GM23338 (cell line): ENCODE results near the gene ALDH1B1. TPM values are rescaled to one million over a fixed set of nuclear protein-coding genes. Genes with fewer than 3 reads are reported as not detected.

Experiments used
- ATAC-seq: fragments of 200-7000 bp; cut with Tn5 transposase; 3 replicates; pipeline ENCODE4 v1.9.1; 2020
- DNase-seq: peaks from one replicate; pipeline ENCODE4 v3.0.0-alpha.2; 2015; ENCODE audit warnings: low spot score
- H2AFZ ChIP-seq: fragments of 200-600 bp; sonication (generic); 2 replicates; pipeline ENCODE4 v1.8.0; 2016; ENCODE audit warnings: antibody characterized with exemption, mild to moderate bottlenecking, moderate library complexity
- H3F3A ChIP-seq: fragments of 200-600 bp; sonication (generic); replicated peaks from 2 replicates; pipeline ENCODE4 v1.8.0; 2017; ENCODE audit warnings: antibody characterized with exemption, mixed run types, low read depth
- H3K27ac ChIP-seq: fragments of 200-600 bp; sonication (generic); 2 replicates; pipeline ENCODE4 v1.6.1; 2016; ENCODE audit warnings: low read depth
- H3K27me3 ChIP-seq: fragments of 200-600 bp; sonication (generic); 2 replicates; pipeline ENCODE4 v1.8.0; 2016; ENCODE audit warnings: mild to moderate bottlenecking, mixed run types, moderate library complexity; ENCODE audit not compliant: insufficient read depth
- H3K36me3 ChIP-seq: fragments of 200-600 bp; sonication (generic); 2 replicates; pipeline ENCODE4 v1.8.0; 2016; ENCODE audit warnings: mild to moderate bottlenecking; ENCODE audit not compliant: insufficient read depth
- H3K4me1 ChIP-seq: fragments of 200-600 bp; sonication (generic); 2 replicates; pipeline ENCODE4 v1.8.0; 2016; ENCODE audit warnings: mild to moderate bottlenecking, moderate library complexity; ENCODE audit not compliant: insufficient read depth
- H3K4me2 ChIP-seq: fragments of 200-600 bp; sonication (generic); 2 replicates; pipeline ENCODE4 v1.7.1; 2017; ENCODE audit warnings: mixed run types
- H3K4me3 ChIP-seq: fragments of 200-600 bp; sonication (generic); 2 replicates; pipeline ENCODE4 v1.6.1; 2016; ENCODE audit warnings: mixed run types
- H3K79me2 ChIP-seq: fragments of 200-600 bp; sonication (generic); replicated peaks from 2 replicates; pipeline ENCODE4 v1.8.0; 2017; ENCODE audit warnings: mild to moderate bottlenecking; ENCODE audit not compliant: insufficient read depth
- H3K9me2 ChIP-seq: fragments of 200-600 bp; sonication (generic); 2 replicates; pipeline ENCODE4 v1.8.0; 2017; ENCODE audit not compliant: insufficient read depth
- H4K20me1 ChIP-seq: fragments of 200-600 bp; sonication (generic); replicated peaks from 2 replicates; pipeline ENCODE4 v1.8.0; 2017; ENCODE audit warnings: mild to moderate bottlenecking; ENCODE audit not compliant: insufficient read depth
- H3K27ac Mint-ChIP-seq: 2 replicates; pipeline ENCODE4 v1.8.0; 2020; ENCODE audit warnings: inconsistent platforms, mild to moderate bottlenecking, moderate library complexity, mixed read lengths
- H3K27me3 Mint-ChIP-seq: 3 replicates; pipeline ENCODE4 v1.8.0; 2022; ENCODE audit warnings: low read depth, mild to moderate bottlenecking, moderate library complexity, mixed read lengths, inconsistent platforms; ENCODE audit not compliant: insufficient read depth, poor library complexity
- H3K36me3 Mint-ChIP-seq: 3 replicates; pipeline ENCODE4 v1.8.0; 2021; ENCODE audit warnings: low read depth, mild to moderate bottlenecking, inconsistent platforms, moderate library complexity, mixed read lengths
- H3K4me1 Mint-ChIP-seq: 3 replicates; pipeline ENCODE4 v1.8.0; 2020; ENCODE audit warnings: mild to moderate bottlenecking, inconsistent platforms, mixed read lengths
- H3K4me3 Mint-ChIP-seq: 3 replicates; pipeline ENCODE4 v1.8.0; 2021; ENCODE audit warnings: moderate library complexity, mild to moderate bottlenecking, inconsistent platforms, mixed read lengths
- H3K9me3 Mint-ChIP-seq: 3 replicates; pipeline ENCODE4 v1.8.0; 2020; ENCODE audit warnings: moderate library complexity, mild to moderate bottlenecking, inconsistent platforms, mixed read lengths
- CREB1 ChIP-seq: fragments of 250-450 bp; sonication (Bioruptor Pico); IDR thresholded peaks from 2 replicates; pipeline ENCODE4 v1.5.0; 2020; ENCODE audit warnings: low read depth, mild to moderate bottlenecking, moderate library complexity
- EZH2 ChIP-seq: fragments of 200-600 bp; sonication (generic); IDR thresholded peaks from one replicate; pipeline ENCODE4 v1.8.0; 2017; ENCODE audit warnings: antibody characterized with exemption, mild to moderate bottlenecking, low read depth; ENCODE audit not compliant: unreplicated experiment
- EZH2phosphoT487 ChIP-seq: fragments of 200-600 bp; sonication (generic); IDR thresholded peaks from one replicate; pipeline ENCODE4 v1.8.1; 2018; ENCODE audit warnings: antibody characterized with exemption; ENCODE audit not compliant: unreplicated experiment
- POLR2AphosphoS5 ChIP-seq: IDR thresholded peaks from 2 replicates; pipeline ENCODE4 v1.6.1; 2016; ENCODE audit warnings: antibody characterized with exemption, low read depth
- REST ChIP-seq: IDR thresholded peaks from one replicate; pipeline ENCODE4 v1.6.1; 2018; ENCODE audit warnings: antibody characterized with exemption; ENCODE audit not compliant: unreplicated experiment
- STAT1 ChIP-seq: IDR thresholded peaks from one replicate; pipeline ENCODE4 v1.6.1; 2016; ENCODE audit warnings: antibody characterized with exemption; ENCODE audit not compliant: unreplicated experiment
- ZNF331 ChIP-seq: fragments of 250-450 bp; sonication (Bioruptor Pico); IDR thresholded peaks from 2 replicates; pipeline ENCODE4 v1.5.0; 2020; ENCODE audit warnings: low read depth, mild to moderate bottlenecking, moderate library complexity
- ZNF462 ChIP-seq: fragments of 250-450 bp; sonication (Bioruptor Pico); IDR thresholded peaks from 2 replicates; pipeline ENCODE4 v1.5.0; 2020; ENCODE audit warnings: mild to moderate bottlenecking, moderate library complexity
- polyA plus RNA-seq: library from polyadenylated mRNA; unstranded; fragments of >200 nt; fragmentation: Nextera tagmentation; extraction: Ambion mirVana; gene quantifications from 2 replicates; pipeline ENCODE4 v1.2.1, GENCODE V29; 2016
- total RNA-seq: library from RNA; depleted of rRNA; stranded (reverse); fragments of >200 nt; shearing (Covaris generic); gene quantifications from 2 replicates; pipeline ENCODE4 v1.2.3, GENCODE V29; 2014

Gene ALDH1B1
- total and polyA plus RNA-seq, 2 experiments from 2014 or later: 37.5 to 74.8 TPM

- no peak overlapping the region for H2AFZ ChIP-seq
- peaks cover 26% of the 10 kb centered on the region for H3K4me1 Mint-ChIP-seq
- H3K9me3 Mint-ChIP-seq: no peaks in the 10 kb centered on the region
- no peak overlapping the region for H3K27ac Mint-ChIP-seq
- DNase-seq (no peak), ATAC-seq (no peak)
- H3K27me3 ChIP-seq: no peaks in the 10 kb centered on the region
- no peaks in the 10 kb centered on the region for H4K20me1 ChIP-seq
- no peaks in the 10 kb centered on the region for H3K36me3 Mint-ChIP-seq
- no peak overlapping the region for H3K4me2 ChIP-seq
- no peak overlapping the region for H3K27ac ChIP-seq
- no peaks in the 10 kb centered on the region for H3F3A ChIP-seq
- TF ChIP-seq POLR2AphosphoS5 (no peak), EZH2phosphoT487 (no peak), EZH2 (no peak)
- H3K36me3 ChIP-seq: no peaks in the 10 kb centered on the region
- H3K79me2 ChIP-seq: no peaks in the 10 kb centered on the region
- no peaks in the 10 kb centered on the region for H3K9me2 ChIP-seq
- peaks cover 13% of the 10 kb centered on the region for H3K4me1 ChIP-seq
- H3K4me3 ChIP-seq: no peak overlapping the region
- no peak overlapping the region for H3K4me3 Mint-ChIP-seq
- H3K27me3 Mint-ChIP-seq: peaks cover 13% of the 10 kb centered on the region
These were observed 47.8 kb upstream of the ALDH1B1 start for GRCh38 chr9:38344566-38345324.

GRCh38 chr9:38345851-38346755, 46.4 kb upstream of the ALDH1B1 start:
- Mint-ChIP-seq H3K27ac (no peak overlapping the region), H3K4me1 (peaks cover 26% of the 10 kb centered on the region), H3K4me3 (no peak overlapping the region), H3K36me3 (no peaks in the 10 kb centered on the region), H3K27me3 (peaks cover 13% of the 10 kb centered on the region), H3K9me3 (no peaks in the 10 kb centered on the region)
- no peaks in the 10 kb centered on the region for H4K20me1 ChIP-seq
- no peak for DNase-seq
- peaks cover 13% of the 10 kb centered on the region for H3K4me1 ChIP-seq
- no peaks in the 10 kb centered on the region for H3F3A ChIP-seq
- no peaks in the 10 kb centered on the region for H3K9me2 ChIP-seq
- no peaks in the 10 kb centered on the region for H3K36me3 ChIP-seq
- no peak overlapping the region for H3K27ac ChIP-seq
- peak overlapping the region; percentile 55 for H3K4me2 ChIP-seq
- H3K27me3 ChIP-seq: no peaks in the 10 kb centered on the region
- no peaks in the 10 kb centered on the region for H3K79me2 ChIP-seq
- H2AFZ ChIP-seq: peak overlapping the region; percentile 90
- no peak overlapping the region; the same call in 1 of the 2 replicates for H3K4me3 ChIP-seq
- no peak for ATAC-seq
- TF ChIP-seq REST: no peak
- TF ChIP-seq CREB1 (CRISPR knock-in tag): no peak
- TF ChIP-seq ZNF331: no peak
- TF ChIP-seq STAT1: no peak
- no peak for TF ChIP-seq ZNF462
